HepG2 (cell line): Measurements from ENCODE around the gene IQCE. TPM values are rescaled to one million over a fixed set of nuclear protein-coding genes. Genes with fewer than 3 reads are reported as not detected.

Experiments
- ATAC-seq: fragments of 200-7000 bp; cut with Tn5 transposase; 3 replicates; pipeline ENCODE4 v1.9.1; 2020; ENCODE audit warnings: mild to moderate bottlenecking, moderate library complexity
- BruUV-seq: library from RNA; stranded (reverse); fragments of 400-500 nt; replicated peaks from 2 replicates; lab custom pipeline; 2021; lab: Mats Ljungman, UMichigan
- CTCF ChIA-PET: fragments of 300-600 bp; formaldehyde crosslinking; extraction: SDS; loops from one replicate; lab custom pipeline; 2021; ENCODE audit warnings: low total read pairs, inconsistent platforms, low intra/inter-chr PET ratio; lab: Yijun Ruan, JAX
- POLR2A ChIA-PET: fragments of 350-600 bp; sonication (Branson Sonifier 250); formaldehyde crosslinking; loops from one replicate; lab custom pipeline; 2020; ENCODE audit warnings: antibody characterized with exemption, inconsistent platforms; lab: Yijun Ruan, JAX
- DNase-seq: peaks from one replicate; pipeline ENCODE4 v3.0.0-alpha.2; 2015; ENCODE audit warnings: low spot score
- FAIRE-seq: peaks from 3 replicates; lab custom pipeline; 2011; peaks lifted over from hg19 to GRCh38; lab: Jason Lieb, UNC
- H2AFZ ChIP-seq: one replicate; pipeline ENCODE4 v1.6.1; 2011; ENCODE audit warnings: low read length, inconsistent platforms
- H3K27ac ChIP-seq: fragments of 300-600 bp; 3 replicates; pipeline ENCODE4 v1.8.0; 2011; ENCODE audit warnings: mixed run types, mild to moderate bottlenecking, mixed read lengths, low read length, inconsistent platforms; ENCODE audit not compliant: insufficient read depth; ENCODE audit errors: extremely low read length
- H3K27me3 ChIP-seq, 2 experiments: fragments of 200-600 bp in 1 of 2; 2 replicates in 1 of 2; 3 replicates in 1 of 2; pipeline versions ENCODE4 v1.6.0 to v1.8.0; 2011; ENCODE audit warnings: low read length in 2 of 2, mild to moderate bottlenecking in 2 of 2, moderate library complexity in 2 of 2, inconsistent platforms in 1 of 2; ENCODE audit not compliant: insufficient read depth in 2 of 2, control insufficient read depth in 1 of 2
- H3K36me3 ChIP-seq, 2 experiments: fragments of 200-600 bp in 1 of 2; replicated peaks in 1 of 2; 2 replicates in 1 of 2; 3 replicates in 1 of 2; pipeline versions ENCODE4 v1.5.1 to v1.8.0; 2011; ENCODE audit warnings: low read length in 2 of 2, inconsistent platforms in 1 of 2; ENCODE audit not compliant: insufficient read depth in 2 of 2, control insufficient read depth in 1 of 2
- H3K4me1 ChIP-seq: 2 replicates; pipeline ENCODE4 v1.5.1; 2012; ENCODE audit warnings: low read length, inconsistent platforms; ENCODE audit not compliant: insufficient read depth
- H3K4me2 ChIP-seq: 2 replicates; pipeline ENCODE4 v1.6.0; 2011; ENCODE audit warnings: low read depth, low read length, inconsistent platforms
- H3K4me3 ChIP-seq, 3 experiments: fragments of 200-600 bp in 1 of 3; sonication (generic), shearing (Covaris generic) in 1 of 3; replicated peaks in 1 of 3; 2 replicates each; pipeline ENCODE4 v1.5.1; 2011 to 2016; ENCODE audit warnings: low read length in 3 of 3, inconsistent platforms in 2 of 3, low read depth in 2 of 3, mild to moderate bottlenecking in 2 of 3, control low read depth in 1 of 3, mixed read lengths in 1 of 3; ENCODE audit not compliant: insufficient read depth in 1 of 3
- H3K79me2 ChIP-seq: one replicate; pipeline ENCODE4 v1.6.1; 2011; ENCODE audit warnings: low read length, inconsistent platforms; ENCODE audit not compliant: insufficient read depth
- H3K9ac ChIP-seq: 2 replicates; pipeline ENCODE4 v1.6.0; 2011; ENCODE audit warnings: mild to moderate bottlenecking, low read depth, low read length, inconsistent platforms; ENCODE audit not compliant: insufficient read depth
- H3K9me3 ChIP-seq: 2 replicates; pipeline ENCODE4 v1.5.1; 2012; ENCODE audit warnings: mild to moderate bottlenecking, low read length
- H4K20me1 ChIP-seq: 2 replicates; pipeline ENCODE4 v1.6.0; 2011; ENCODE audit warnings: inconsistent platforms, mild to moderate bottlenecking, low read length, moderate library complexity; ENCODE audit not compliant: insufficient read depth
- HMG20B ChIP-seq: conservative IDR thresholded peaks from 2 replicates; pipeline ENCODE4 v1.6.1; 2016; ENCODE audit warnings: missing genetic modification reagents, missing compliant biosample characterization
- JUNB ChIP-seq: sonication (generic); formaldehyde crosslinking; IDR thresholded peaks from 2 replicates; pipeline ENCODE4 v1.8.0; 2022; ENCODE audit warnings: missing genetic modification reagents, mild to moderate bottlenecking, borderline replicate concordance
- KDM1A ChIP-seq: IDR thresholded peaks from 2 replicates; pipeline ENCODE4 v1.6.1; 2016; ENCODE audit warnings: missing compliant biosample characterization
- RBM22 ChIP-seq: fragments of 200-400 bp; formaldehyde crosslinking; optimal IDR thresholded peaks from 2 replicates; pipeline ENCODE3; 2017; ENCODE audit warnings: mild to moderate bottlenecking, low read length, moderate library complexity
- SCMH1 ChIP-seq: sonication (generic); formaldehyde crosslinking; IDR thresholded peaks from 2 replicates; pipeline ENCODE4 v1.9.0; 2021; ENCODE audit warnings: missing genetic modification reagents, mild to moderate bottlenecking, borderline replicate concordance
- WIZ ChIP-seq: sonication (generic); formaldehyde crosslinking; IDR thresholded peaks from 2 replicates; pipeline ENCODE4 v1.5.1; 2020; ENCODE audit warnings: mild to moderate bottlenecking, missing genetic modification reagents
- ZNF329 ChIP-seq: sonication (generic); formaldehyde crosslinking; IDR thresholded peaks from 2 replicates; pipeline ENCODE4 v1.9.0; 2021; ENCODE audit warnings: low read depth, mild to moderate bottlenecking, missing genetic modification reagents
- ZNF407 ChIP-seq: sonication (generic); formaldehyde crosslinking; IDR thresholded peaks from one replicate; pipeline ENCODE4 v1.5.1; 2020; ENCODE audit warnings: mild to moderate bottlenecking, missing genetic modification reagents; ENCODE audit errors: not compliant biosample characterization
- ZNF501 ChIP-seq: sonication (generic); formaldehyde crosslinking; IDR thresholded peaks from 2 replicates; pipeline ENCODE4 v1.5.1; 2020; ENCODE audit warnings: mild to moderate bottlenecking, moderate library complexity, missing genetic modification reagents
- ZNF768 ChIP-seq: sonication (generic); formaldehyde crosslinking; IDR thresholded peaks from 2 replicates; pipeline ENCODE4 v1.4.0; 2020; ENCODE audit warnings: missing genetic modification reagents
- ZNF792 ChIP-seq: IDR thresholded peaks from 2 replicates; pipeline ENCODE4 v1.6.1; 2016
- ZSCAN5A ChIP-seq: sonication (generic); formaldehyde crosslinking; IDR thresholded peaks from 2 replicates; pipeline ENCODE4 v1.8.0; 2022; ENCODE audit warnings: mild to moderate bottlenecking, missing genetic modification reagents, borderline replicate concordance
- WGBS: methylation state at CpG from one replicate; pipeline ENCODE4 v1.1.6; 2017; ENCODE audit warnings: low lambda C conversion rate; 5-methylcytosine and 5-hydroxymethylcytosine counted together
- in situ Hi-C: cut with HindIII; loops from 2 replicates; pipeline ENCODE4 v1.10.0; 2017; ENCODE audit warnings: low pct_unique_long_range_greater_than_20kb; ENCODE audit not compliant: extremely low pct_ligation_motif_present
- intact Hi-C: fragments of 100-400 bp; cut with micrococcal nuclease; formaldehyde crosslinking; loops from one replicate; pipeline ENCODE4 v1.10.0; 2022; ENCODE audit not compliant: unreplicated experiment
- polyA plus RNA-seq, 8 experiments: library from polyadenylated mRNA; depleted of rRNA in 3 of 8; stranded (reverse) in 7 of 8; unstranded in 1 of 8; fragments of >200 nt; fragmentation: Illumina TruSeq in 4 of 8; extraction: Trizol in 4 of 8; gene quantifications; 2 replicates each; pipeline versions ENCODE4 v1.2.1 to v1.2.3, GENCODE V29; 2011 to 2016; ENCODE audit warnings: low read depth in 4 of 8, missing spikeins in 1 of 8, mixed read lengths in 1 of 8; ENCODE audit not compliant: insufficient read depth in 1 of 8
- total RNA-seq, 5 experiments: library from RNA; depleted of rRNA; stranded (reverse); fragments of >200 nt; fragmentation: Illumina TruSeq; extraction: Trizol; gene quantifications; 2 replicates each; pipeline ENCODE4 v1.2.3, GENCODE V29; 2016; ENCODE audit warnings: low read depth in 1 of 5

Gene IQCE
- total and polyA plus RNA-seq, 2 of the 13 experiments (the other 11 are each of a cell fraction or from before 2014, with no cell fraction given), result 1.5 to 2.5 TPM

DNA sequence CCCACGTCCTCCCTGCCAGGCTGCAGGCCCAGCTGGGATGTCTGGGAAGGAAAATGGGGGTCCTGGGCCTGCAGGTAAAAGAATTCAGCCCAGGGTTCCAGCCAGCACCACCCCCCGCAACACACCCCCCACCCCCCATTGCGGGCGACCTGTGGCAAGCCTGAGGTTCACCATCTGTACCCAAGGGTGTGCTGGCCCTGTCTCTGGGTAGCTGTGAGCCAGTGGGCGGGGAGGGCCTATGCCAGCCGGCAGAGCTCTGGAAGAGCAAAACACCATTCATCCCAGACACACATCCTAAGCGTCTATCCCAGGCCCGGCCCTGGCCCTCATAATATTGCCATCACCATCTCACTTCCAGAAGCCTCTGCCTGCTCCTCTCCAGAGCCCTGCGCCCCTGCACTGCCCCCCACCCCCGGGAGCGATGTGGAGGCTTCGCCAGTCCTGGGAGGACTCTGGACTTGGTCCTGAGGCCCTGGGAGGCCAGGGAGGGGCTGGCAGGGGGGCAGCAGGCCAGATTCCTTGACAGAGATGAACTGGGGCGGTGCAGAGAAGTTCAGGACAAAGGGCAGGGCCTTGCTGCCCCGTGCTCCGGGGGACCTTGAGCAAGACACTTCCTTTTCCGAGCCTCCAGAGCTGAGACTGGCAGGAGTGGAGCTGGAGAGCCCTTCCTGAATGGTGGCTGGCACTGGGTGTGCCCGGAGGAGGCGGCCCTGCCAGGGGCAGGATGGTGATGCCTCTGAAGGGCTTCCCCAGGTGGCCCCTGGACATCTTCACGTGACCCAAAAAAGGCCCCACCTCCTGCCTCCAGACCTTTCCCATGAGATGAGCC lies 64.3 kb downstream of the IQCE start (continued):
- peak; percentile 48; the same call in 1 of the 2 replicates for TF ChIP-seq HMG20B (CRISPR knock-in tag)
- no peak for TF ChIP-seq KDM1A (CRISPR knock-in tag)
- no peak for TF ChIP-seq SCMH1 (CRISPR knock-in tag)
- TF ChIP-seq ZNF329 (CRISPR knock-in tag), result 0 out of 2 replicates have a peak, but pooled peaks have one; percentile 5
- peak; percentile 87 for TF ChIP-seq ZNF501 (CRISPR knock-in tag)
- TF ChIP-seq ZSCAN5A (CRISPR knock-in tag), result no peak
- no peak for TF ChIP-seq ZNF768 (CRISPR knock-in tag)
- no peak; the same call in 1 of the 2 replicates for TF ChIP-seq ZNF792
- no peak for TF ChIP-seq RBM22
- TF ChIP-seq JUNB (CRISPR knock-in tag), result no peak
- no peak for TF ChIP-seq WIZ (CRISPR knock-in tag)
- TF ChIP-seq, all 625 proteins: peak for 248

GRCh38 chr7:2623698-2624014 lies 64.9 kb downstream of the IQCE start:
- in situ Hi-C loops (no loop called here), intact Hi-C loops (loop anchor here (2.0 to 5.0 kb wide), 2 partner anchors 13 to 66 kb away; partner anchors contain the start of genes BRAT1 and IQCE)
- TSS peak; percentile 87 for BruUV-seq
- no peak for DNase-seq
- CTCF ChIA-PET, result no interaction called here
- no CpG with 5 or more reads among the region's 10 CpGs for WGBS
- H3K4me1 ChIP-seq, result peaks cover 87% of the 10 kb centered on the region
- ATAC-seq, result no peak; the same call in 2 of the 3 replicates
- H3K9me3 ChIP-seq, result no peaks in the 10 kb centered on the region
- no peaks in the 10 kb centered on the region for H4K20me1 ChIP-seq
- H3K4me3 ChIP-seq, result peak overlapping the region; percentile 61 to 81 (median 63); a peak in 5 of 6 replicates
- H3K27me3 ChIP-seq, result no peaks in the 10 kb centered on the region
- peaks cover 11% of the 10 kb centered on the region for H3K79me2 ChIP-seq
- H3K9ac ChIP-seq, result peak overlapping the region; percentile 77
- peak overlapping the region; percentile 87 for H3K4me2 ChIP-seq
- FAIRE-seq, result no peak
- H3K27ac ChIP-seq, result peak overlapping the region; percentile 87
- no peaks in the 10 kb centered on the region for H3K36me3 ChIP-seq
- no peak overlapping the region for H2AFZ ChIP-seq
- POLR2A ChIA-PET, result interaction anchor here (1.0 to 6.6 kb wide), 6 partner anchors 8 to 66 kb away, joined by 3 to 80 read pairs (median 14); partner anchors contain the start of gene TTYH3
- TF ChIP-seq ZNF407 (CRISPR knock-in tag), result peak; percentile 47
